Tibial nerve (tissue), 3 donors: Measurements from ENCODE around the gene MASP1.

ENCODE experiments used
- POLR2A ChIP-seq, 2 donors: fragments of 450-650 bp; IDR thresholded peaks; one replicate each; pipeline ENCODE4 v1.6.1; 2017; ENCODE audit warnings: antibody characterized with exemption in 2 of 2, mild to moderate bottlenecking in 2 of 2, moderate library complexity in 2 of 2
- TF ChIP-seq, protein P1 (sequence below), 5 experiments: fragments of 200-600 bp in 3 of 5; fragments of 450-650 bp in 2 of 5; sonication (generic) in 3 of 5; IDR thresholded peaks; one replicate each; pipeline ENCODE4 v1.5.1; 2016 to 2019; ENCODE audit warnings: antibody characterized with exemption in 5 of 5, mild to moderate bottlenecking in 3 of 5, moderate library complexity in 2 of 5

DNA sequence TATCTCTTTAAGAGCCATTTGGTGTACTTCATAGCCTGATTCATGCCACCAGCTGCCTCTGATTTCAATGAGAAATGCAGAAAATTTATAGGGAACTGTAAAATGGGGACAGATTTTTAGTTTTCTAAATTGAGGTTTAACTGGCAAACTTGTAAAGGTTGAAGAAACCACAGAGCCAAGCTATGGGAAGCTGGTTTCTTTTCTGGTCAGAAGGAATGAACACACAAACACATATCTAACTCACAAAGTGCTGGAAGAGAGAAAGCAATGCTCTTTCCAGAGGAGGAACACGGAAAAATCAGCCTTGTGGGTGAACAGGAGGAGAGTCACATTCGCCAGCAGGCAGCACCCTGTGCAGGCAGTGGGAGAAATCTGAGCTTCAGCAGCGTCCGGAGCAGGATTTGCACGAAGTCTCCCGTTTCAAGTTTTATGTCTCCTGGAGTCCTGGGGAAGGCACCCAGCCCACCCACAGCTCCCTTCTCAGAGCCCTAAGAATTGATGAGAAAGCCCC is 481 bp downstream of the MASP1 start:
- TF ChIP-seq, protein P1, sequence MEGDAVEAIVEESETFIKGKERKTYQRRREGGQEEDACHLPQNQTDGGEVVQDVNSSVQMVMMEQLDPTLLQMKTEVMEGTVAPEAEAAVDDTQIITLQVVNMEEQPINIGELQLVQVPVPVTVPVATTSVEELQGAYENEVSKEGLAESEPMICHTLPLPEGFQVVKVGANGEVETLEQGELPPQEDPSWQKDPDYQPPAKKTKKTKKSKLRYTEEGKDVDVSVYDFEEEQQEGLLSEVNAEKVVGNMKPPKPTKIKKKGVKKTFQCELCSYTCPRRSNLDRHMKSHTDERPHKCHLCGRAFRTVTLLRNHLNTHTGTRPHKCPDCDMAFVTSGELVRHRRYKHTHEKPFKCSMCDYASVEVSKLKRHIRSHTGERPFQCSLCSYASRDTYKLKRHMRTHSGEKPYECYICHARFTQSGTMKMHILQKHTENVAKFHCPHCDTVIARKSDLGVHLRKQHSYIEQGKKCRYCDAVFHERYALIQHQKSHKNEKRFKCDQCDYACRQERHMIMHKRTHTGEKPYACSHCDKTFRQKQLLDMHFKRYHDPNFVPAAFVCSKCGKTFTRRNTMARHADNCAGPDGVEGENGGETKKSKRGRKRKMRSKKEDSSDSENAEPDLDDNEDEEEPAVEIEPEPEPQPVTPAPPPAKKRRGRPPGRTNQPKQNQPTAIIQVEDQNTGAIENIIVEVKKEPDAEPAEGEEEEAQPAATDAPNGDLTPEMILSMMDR (IDR thresholded peaks at IDR 0.05), result no peak
- no peak for TF ChIP-seq POLR2A (IDR thresholded peaks at IDR 0.05)
